Natural killer cell (primary cell): Measurements from ENCODE around the gene LRRC70. TPM values are rescaled to one million over a fixed set of nuclear protein-coding genes. Genes with fewer than 3 reads are reported as not detected.

Source experiments
- ATAC-seq, 3 donors: fragments of 150-1000 bp in 2 of 3; fragments of 200-7000 bp in 1 of 3; cut with Tn5 transposase; 1 replicate in 1 of 3; 2 replicates in 2 of 3; pipeline ENCODE4 v1.10.0; 2021; ENCODE audit warnings: mild to moderate bottlenecking in 2 of 3, moderate library complexity in 2 of 3
- DNase-seq, 2 donors: peaks; one replicate each; pipeline versions ENCODE4 v3.0.0 to v3.0.0-alpha.2; 2013 to 2021; ENCODE audit warnings: mixed read lengths in 1 of 2
- H3K27ac ChIP-seq: one replicate; pipeline ENCODE4 v1.5.1; 2013; ENCODE audit warnings: mild to moderate bottlenecking, low read length
- H3K27me3 ChIP-seq: one replicate; pipeline ENCODE4 v1.6.1; 2013; ENCODE audit warnings: low read length; ENCODE audit not compliant: control insufficient read depth, insufficient read depth
- H3K36me3 ChIP-seq: one replicate; pipeline ENCODE4 v1.6.1; 2013; ENCODE audit warnings: low read length; ENCODE audit not compliant: control insufficient read depth, insufficient read depth
- H3K4me1 ChIP-seq: one replicate; pipeline ENCODE4 v1.6.1; 2013; ENCODE audit warnings: low read length; ENCODE audit not compliant: control insufficient read depth, insufficient read depth
- H3K4me3 ChIP-seq: one replicate; pipeline ENCODE4 v1.5.1; 2013; ENCODE audit warnings: low read length
- H3K9me3 ChIP-seq: one replicate; pipeline ENCODE4 v1.6.1; 2013; ENCODE audit warnings: low read length; ENCODE audit not compliant: control insufficient read depth, insufficient read depth
- H3K27ac Mint-ChIP-seq, 2 donors: one replicate each; pipeline ENCODE4 v1.8.0; 2022; ENCODE audit warnings: mild to moderate bottlenecking in 2 of 2, mixed read lengths in 2 of 2, moderate library complexity in 1 of 2
- H3K27me3 Mint-ChIP-seq, 2 donors: one replicate each; pipeline ENCODE4 v1.8.0; 2022; ENCODE audit warnings: low read depth in 2 of 2, mixed read lengths in 2 of 2
- H3K36me3 Mint-ChIP-seq: one replicate; pipeline ENCODE4 v1.8.0; 2022; ENCODE audit warnings: mixed read lengths
- H3K4me1 Mint-ChIP-seq, 2 donors: one replicate each; pipeline ENCODE4 v1.8.0; 2022; ENCODE audit warnings: mixed read lengths in 2 of 2
- H3K4me3 Mint-ChIP-seq: one replicate; pipeline ENCODE4 v1.8.0; 2022; ENCODE audit warnings: mild to moderate bottlenecking, moderate library complexity, mixed read lengths
- H3K9me3 Mint-ChIP-seq, 2 donors: one replicate each; pipeline ENCODE4 v1.8.0; 2022; ENCODE audit warnings: mixed read lengths in 2 of 2
- CTCF ChIP-seq: fragments of 200-600 bp; IDR thresholded peaks from one replicate; pipeline ENCODE4 v1.8.0; 2022; ENCODE audit warnings: antibody characterized with exemption
- WGBS: methylation state at CpG from one replicate; pipeline ENCODE4 v1.1.7; 2013; ENCODE audit warnings: missing lambda C conversion rate; ENCODE audit not compliant: insufficient coverage; 5-methylcytosine and 5-hydroxymethylcytosine counted together
- intact Hi-C: fragments of 100-400 bp; cut with micrococcal nuclease; formaldehyde crosslinking; loops from one replicate; pipeline ENCODE4 v1.14.2; 2022
- total RNA-seq, 4 donors: library from RNA; stranded (reverse); fragments of 120-200 nt in 1 of 4; gene quantifications; one replicate each; pipeline versions ENCODE4 v1.2.3 to v1.2.4, GENCODE V29; 2013 to 2022

The LRRC70 gene
- total RNA-seq = 10 to 100 TPM; 17.6 to 29.5 (median 21.2) TPM
- 14.9 TPM for total RNA-seq (2013)

- Histone ChIP-seq H3K36me3 (no peaks in the 10 kb centered on the region), H3K9me3 (no peaks in the 10 kb centered on the region), H3K4me1 (no peaks in the 10 kb centered on the region), H3K27ac (peak within 1 kb of the TSS; percentile 48), H3K4me3 (peak within 1 kb of the TSS; percentile 16), H3K27me3 (no peaks in the 10 kb centered on the region)
- H3K27ac Mint-ChIP-seq = peak within 1 kb of the TSS; percentile 84 to 88
- peak in 1 of 2 donors; percentile 88 for DNase-seq
- ATAC-seq = peak; percentile 91 to 96 (median 91)
- no peak for TF ChIP-seq CTCF
- peak within 1 kb of the TSS; percentile 95 for H3K4me3 Mint-ChIP-seq
- intact Hi-C loops = loop anchor here (1.0 to 5.0 kb wide), 2 partner anchors 166 to 271 kb away; partner anchors contain the start of genes IPO11 and KIF2A
- H3K27me3 Mint-ChIP-seq = no peaks in the 10 kb centered on the region
- peaks cover 42 to 49% of the 10 kb centered on the region in 2 donors for H3K4me1 Mint-ChIP-seq
- WGBS = 7% methylated on average over 3 of the region's 4 CpGs
- no peaks in the 10 kb centered on the region for H3K36me3 Mint-ChIP-seq
- no peaks in the 10 kb centered on the region for H3K9me3 Mint-ChIP-seq
Measured at GRCh38 chr5:62578540-62578939, at the start of gene LRRC70. Gene LRRC70, plus strand, starts transcription at chr5:62578819. Its CDS starts 620 bp downstream, at chr5:62579439.

DNA sequence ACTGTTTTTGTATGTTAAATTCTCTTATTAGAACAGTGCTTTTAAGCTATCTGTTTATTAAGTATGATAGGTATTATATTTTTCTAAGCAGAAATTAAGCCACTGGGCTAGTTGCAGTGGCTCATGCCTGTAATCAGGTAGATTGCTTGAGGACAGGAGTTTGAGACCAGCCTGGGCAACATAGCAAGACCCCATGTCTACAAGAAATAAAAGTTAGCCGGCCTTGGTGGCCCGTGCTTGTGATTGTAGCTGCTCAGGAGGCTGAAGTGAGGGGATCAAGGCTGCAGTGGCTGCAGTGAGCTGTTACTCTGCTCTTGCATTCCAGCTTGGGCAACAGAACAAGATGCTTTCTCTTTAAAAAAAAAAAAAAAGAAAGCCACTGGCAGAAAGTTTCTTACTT is 45.0 kb upstream of the LRRC70 start:
- 100% methylated on average over 2 of the region's 2 CpGs for WGBS
- intact Hi-C loops = no loop called here
- Histone ChIP-seq H3K4me3 (no peak overlapping the region), H3K4me1 (no peaks in the 10 kb centered on the region), H3K9me3 (no peaks in the 10 kb centered on the region), H3K27me3 (no peaks in the 10 kb centered on the region), H3K27ac (no peak overlapping the region), H3K36me3 (no peaks in the 10 kb centered on the region)
- no peak for ATAC-seq
- H3K27me3 Mint-ChIP-seq = no peaks in the 10 kb centered on the region
- no peaks in the 10 kb centered on the region for H3K4me1 Mint-ChIP-seq
- DNase-seq = no peak
- no peak overlapping the region for H3K27ac Mint-ChIP-seq
- TF ChIP-seq CTCF = no peak
- H3K9me3 Mint-ChIP-seq = no peaks in the 10 kb centered on the region
- H3K4me3 Mint-ChIP-seq = no peak overlapping the region
- no peaks in the 10 kb centered on the region for H3K36me3 Mint-ChIP-seq

- no peak overlapping the region for H3K27ac Mint-ChIP-seq
- no peaks in the 10 kb centered on the region for H3K36me3 ChIP-seq
- ATAC-seq (no peak), DNase-seq (no peak)
- H3K36me3 Mint-ChIP-seq = no peaks in the 10 kb centered on the region
- H3K27ac ChIP-seq = no peak overlapping the region
- no peaks in the 10 kb centered on the region for H3K27me3 ChIP-seq
- no peak for TF ChIP-seq CTCF
- H3K9me3 ChIP-seq = no peaks in the 10 kb centered on the region
- intact Hi-C loops = no loop called here
- 52% methylated on average over 2 of the region's 4 CpGs for WGBS
- no peaks in the 10 kb centered on the region for H3K9me3 Mint-ChIP-seq
- no peak overlapping the region for H3K4me3 Mint-ChIP-seq
- no peaks in the 10 kb centered on the region for H3K4me1 Mint-ChIP-seq
- H3K27me3 Mint-ChIP-seq = no peaks in the 10 kb centered on the region
- no peak overlapping the region for H3K4me3 ChIP-seq
- no peaks in the 10 kb centered on the region for H3K4me1 ChIP-seq
Measured at GRCh38 chr5:62534461-62535236, 44.0 kb upstream of the LRRC70 start.
